Loucy (cell line): ENCODE measurements around the gene PSMD7.
"Not testable (repeated sequence)": the region's sequence is repeated elsewhere in the genome, so short reads cannot be mapped to it uniquely, and the experiment has no call there.

Experiments
- H2AFZ ChIP-seq: fragments of 200-600 bp; sonication (generic); 2 replicates; pipeline ENCODE4 v1.6.0; 2016; ENCODE audit warnings: antibody characterized with exemption, mild to moderate bottlenecking, low read length, moderate library complexity
- H3F3A ChIP-seq: fragments of 200-600 bp; 2 replicates; pipeline ENCODE4 v1.6.0; 2016; ENCODE audit warnings: antibody characterized with exemption, low read depth, mild to moderate bottlenecking
- H3K27me3 ChIP-seq: fragments of 200-600 bp; sonication (generic); 2 replicates; pipeline ENCODE4 v1.6.1; 2014; ENCODE audit warnings: low read length, mild to moderate bottlenecking; ENCODE audit not compliant: insufficient read depth, poor library complexity, severe bottlenecking
- H3K36me3 ChIP-seq: fragments of 200-600 bp; sonication (generic); 2 replicates; pipeline ENCODE4 v1.6.1; 2016; ENCODE audit warnings: low read length; ENCODE audit not compliant: insufficient read depth
- H3K4me1 ChIP-seq: fragments of 200-600 bp; sonication (generic); 2 replicates; pipeline ENCODE4 v1.5.1; 2014; ENCODE audit warnings: low read length, mild to moderate bottlenecking; ENCODE audit not compliant: insufficient read depth, poor library complexity, severe bottlenecking
- H3K4me2 ChIP-seq: fragments of 200-600 bp; sonication (generic); 2 replicates; pipeline ENCODE4 v1.6.0; 2014; ENCODE audit warnings: antibody characterized with exemption, low read length, low read depth, mild to moderate bottlenecking; ENCODE audit not compliant: poor library complexity, severe bottlenecking
- H3K4me3 ChIP-seq: fragments of 200-600 bp; sonication (generic); 2 replicates; pipeline ENCODE4 v1.5.1; 2014; ENCODE audit warnings: low read length, mild to moderate bottlenecking, mixed read lengths; ENCODE audit not compliant: poor library complexity, severe bottlenecking
- H3K79me2 ChIP-seq: fragments of 200-600 bp; sonication (generic); 2 replicates; pipeline ENCODE4 v1.6.1; 2014; ENCODE audit warnings: low read length; ENCODE audit not compliant: insufficient read depth
- H3K9ac ChIP-seq: fragments of 200-600 bp; sonication (generic); 2 replicates; pipeline ENCODE4 v1.6.0; 2014; ENCODE audit warnings: mild to moderate bottlenecking, low read depth, low read length, moderate library complexity; ENCODE audit not compliant: poor library complexity, severe bottlenecking
- H3K9me2 ChIP-seq: fragments of 200-600 bp; sonication (generic); replicated peaks from 2 replicates; pipeline ENCODE4 v1.6.1; 2016; ENCODE audit warnings: low read depth, low read length, mixed read lengths
- H3K9me3 ChIP-seq: fragments of 200-600 bp; sonication (generic); 2 replicates; pipeline ENCODE4 v1.6.1; 2014; ENCODE audit warnings: mild to moderate bottlenecking, antibody characterized with exemption, low read length, low read depth; ENCODE audit not compliant: insufficient read depth
- H4K20me1 ChIP-seq: fragments of 200-600 bp; sonication (generic); 2 replicates; pipeline ENCODE4 v1.6.0; 2014; ENCODE audit warnings: antibody characterized with exemption, low read length, mild to moderate bottlenecking; ENCODE audit not compliant: insufficient read depth, poor library complexity, severe bottlenecking
- EZH2phosphoT487 ChIP-seq: fragments of 200-600 bp; IDR thresholded peaks from 2 replicates; pipeline ENCODE4 v1.6.1; 2018; ENCODE audit warnings: antibody characterized with exemption, mild to moderate bottlenecking, moderate library complexity, borderline replicate concordance
- TF ChIP-seq, protein P1 (sequence below): fragments of 200-600 bp; sonication (generic); conservative IDR thresholded peaks from 2 replicates; pipeline ENCODE4 v1.5.1; 2014; ENCODE audit warnings: mild to moderate bottlenecking, antibody characterized with exemption, low read length

PSMD7 gene

DNA sequence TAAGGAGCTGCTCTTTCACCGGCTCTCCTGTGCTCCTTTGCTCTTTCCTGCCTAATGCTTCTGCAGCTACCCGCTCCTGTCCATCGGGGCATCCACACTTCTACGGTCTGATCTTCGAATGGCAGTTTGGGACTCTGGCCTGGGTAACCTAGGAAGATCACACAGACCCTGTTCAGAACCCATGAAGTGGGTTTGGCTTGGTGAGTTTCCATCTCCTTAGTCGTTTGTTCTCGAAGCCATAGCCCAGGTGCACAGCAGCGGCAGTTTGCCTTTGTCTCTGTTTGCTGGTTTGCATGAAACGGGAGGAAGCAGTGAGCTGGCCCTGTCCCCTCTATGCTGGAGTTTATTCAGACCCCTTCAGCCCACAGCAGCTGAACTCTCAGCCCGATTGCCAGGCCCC, 29.0 kb downstream of the PSMD7 start:
- no peak overlapping the region for H3K4me3 ChIP-seq
- no peak for TF ChIP-seq EZH2phosphoT487
- TF ChIP-seq, protein P1, sequence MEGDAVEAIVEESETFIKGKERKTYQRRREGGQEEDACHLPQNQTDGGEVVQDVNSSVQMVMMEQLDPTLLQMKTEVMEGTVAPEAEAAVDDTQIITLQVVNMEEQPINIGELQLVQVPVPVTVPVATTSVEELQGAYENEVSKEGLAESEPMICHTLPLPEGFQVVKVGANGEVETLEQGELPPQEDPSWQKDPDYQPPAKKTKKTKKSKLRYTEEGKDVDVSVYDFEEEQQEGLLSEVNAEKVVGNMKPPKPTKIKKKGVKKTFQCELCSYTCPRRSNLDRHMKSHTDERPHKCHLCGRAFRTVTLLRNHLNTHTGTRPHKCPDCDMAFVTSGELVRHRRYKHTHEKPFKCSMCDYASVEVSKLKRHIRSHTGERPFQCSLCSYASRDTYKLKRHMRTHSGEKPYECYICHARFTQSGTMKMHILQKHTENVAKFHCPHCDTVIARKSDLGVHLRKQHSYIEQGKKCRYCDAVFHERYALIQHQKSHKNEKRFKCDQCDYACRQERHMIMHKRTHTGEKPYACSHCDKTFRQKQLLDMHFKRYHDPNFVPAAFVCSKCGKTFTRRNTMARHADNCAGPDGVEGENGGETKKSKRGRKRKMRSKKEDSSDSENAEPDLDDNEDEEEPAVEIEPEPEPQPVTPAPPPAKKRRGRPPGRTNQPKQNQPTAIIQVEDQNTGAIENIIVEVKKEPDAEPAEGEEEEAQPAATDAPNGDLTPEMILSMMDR: no peak
- no peak overlapping the region for H3K9ac ChIP-seq
- no peaks in the 10 kb centered on the region for H4K20me1 ChIP-seq
- no peaks in the 10 kb centered on the region for H3K79me2 ChIP-seq
- H3K36me3 ChIP-seq: peaks cover 23% of the 10 kb centered on the region; the same call in 1 of the 2 replicates
- no peaks in the 10 kb centered on the region for H3K9me2 ChIP-seq
- no peaks in the 10 kb centered on the region for H3F3A ChIP-seq
- H3K9me3 ChIP-seq: no peaks in the 10 kb centered on the region
- no peak overlapping the region for H3K4me2 ChIP-seq
- H3K4me1 ChIP-seq: no peaks in the 10 kb centered on the region
- no peaks in the 10 kb centered on the region for H3K27me3 ChIP-seq
- H2AFZ ChIP-seq: no peak overlapping the region

DNA sequence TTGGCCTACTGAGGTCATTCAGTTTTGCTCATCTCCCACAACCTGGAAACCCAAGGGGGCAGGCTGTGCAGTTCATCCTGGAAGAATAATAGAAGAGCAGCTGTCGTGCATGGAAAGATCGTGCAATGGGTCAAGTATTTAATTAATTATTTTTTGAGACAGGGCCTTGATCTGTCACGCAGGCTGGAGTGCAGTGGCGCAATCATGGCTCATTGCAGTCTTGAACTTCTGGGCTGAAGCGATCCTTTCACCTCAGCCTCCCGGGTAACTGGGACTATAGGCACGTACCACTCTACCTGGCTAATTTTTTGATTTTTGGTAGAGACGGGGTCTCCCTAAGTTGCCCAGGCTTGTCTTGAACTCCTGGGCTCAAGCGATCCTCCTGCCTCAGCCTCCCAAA, 31.7 kb downstream of the PSMD7 start:
- not testable (repeated sequence) for H3K4me1 ChIP-seq, H3K4me2 ChIP-seq, H2AFZ ChIP-seq, H3K9me2 ChIP-seq, H3F3A ChIP-seq, H4K20me1 ChIP-seq, H3K79me2 ChIP-seq, H3K9ac ChIP-seq, H3K27me3 ChIP-seq, H3K4me3 ChIP-seq, H3K9me3 ChIP-seq
- peaks cover 35% of the 10 kb centered on the region; the same call in 1 of the 2 replicates for H3K36me3 ChIP-seq

DNA sequence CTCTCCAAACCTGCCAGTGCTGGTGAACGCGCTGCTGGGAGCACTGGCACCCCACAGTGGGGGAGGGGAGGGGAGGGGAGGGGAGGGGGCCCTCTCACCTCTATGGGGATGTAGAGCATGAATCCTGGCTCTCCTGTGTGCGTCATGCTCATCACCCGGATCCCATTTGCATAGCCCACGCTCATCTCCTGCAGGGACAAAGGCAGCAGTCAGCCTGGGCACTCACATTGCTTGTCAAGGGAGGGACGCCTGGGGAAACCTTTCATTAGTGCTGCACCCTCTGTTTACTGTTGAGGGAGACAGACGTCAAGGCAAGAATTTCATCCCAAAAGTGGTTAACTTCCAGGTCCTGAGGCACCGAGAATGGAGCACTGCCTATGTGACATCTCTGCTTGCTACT, 35.9 kb downstream of the PSMD7 start:
- H3K9ac ChIP-seq, H3K79me2 ChIP-seq, H3K27me3 ChIP-seq, H2AFZ ChIP-seq, H3K4me1 ChIP-seq, H3K4me2 ChIP-seq, H3K9me3 ChIP-seq, H3K4me3 ChIP-seq, H3K9me2 ChIP-seq, H3F3A ChIP-seq, H4K20me1 ChIP-seq: not testable (repeated sequence)
- peaks cover 23% of the 10 kb centered on the region; the same call in 1 of the 2 replicates for H3K36me3 ChIP-seq

DNA sequence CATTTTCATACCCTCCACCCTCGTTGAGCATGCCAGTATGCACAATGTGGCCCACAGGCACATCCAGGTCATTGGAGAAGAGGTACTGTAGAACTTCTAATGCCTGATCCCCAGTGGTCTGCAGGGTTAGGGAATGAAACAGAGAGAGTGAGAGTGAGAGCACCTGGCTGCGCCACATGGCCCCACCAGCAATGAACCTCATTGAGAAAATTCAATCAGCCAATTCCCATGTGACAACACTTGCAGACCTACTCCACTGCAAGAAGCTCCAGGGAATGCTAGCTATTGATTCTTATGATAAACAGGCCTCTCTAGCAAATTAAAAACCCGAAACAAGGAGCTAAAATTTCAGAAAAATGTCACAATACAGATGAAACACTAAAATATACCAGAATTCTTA, 40.9 kb downstream of the PSMD7 start:
- H3K27me3 ChIP-seq, H3K4me2 ChIP-seq, H3K79me2 ChIP-seq, H4K20me1 ChIP-seq, H3F3A ChIP-seq, H3K4me1 ChIP-seq, H3K9ac ChIP-seq, H2AFZ ChIP-seq, H3K9me2 ChIP-seq, H3K4me3 ChIP-seq, H3K9me3 ChIP-seq: not testable (repeated sequence)
- peaks cover 41% of the 10 kb centered on the region; the same call in 1 of the 2 replicates for H3K36me3 ChIP-seq

DNA sequence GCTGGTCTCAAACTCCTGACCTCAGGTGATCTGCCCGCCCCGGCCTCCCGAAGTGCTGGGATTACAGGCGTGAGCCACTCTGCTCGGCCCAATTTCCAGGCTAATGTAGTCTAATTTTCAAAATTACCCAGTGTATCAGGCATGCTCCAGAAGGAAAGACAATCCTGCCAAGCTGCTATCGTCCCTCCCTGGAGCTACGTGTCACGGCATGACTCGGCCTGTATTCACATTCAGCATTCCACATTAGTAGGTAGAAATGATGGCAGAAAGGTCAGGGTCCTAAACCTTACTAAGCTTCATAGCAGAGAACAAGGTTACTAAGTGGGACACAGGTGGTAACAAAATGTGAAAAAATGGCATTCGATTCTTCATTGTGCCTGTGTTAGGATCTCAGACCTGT, 42.6 kb downstream of the PSMD7 start:
- not testable (repeated sequence) for H3K4me3 ChIP-seq, H4K20me1 ChIP-seq, H3K9me2 ChIP-seq, H3K79me2 ChIP-seq, H3K9ac ChIP-seq, H3K4me2 ChIP-seq, H3K27me3 ChIP-seq, H3F3A ChIP-seq, H2AFZ ChIP-seq, H3K4me1 ChIP-seq, H3K9me3 ChIP-seq
- H3K36me3 ChIP-seq: peaks cover 40% of the 10 kb centered on the region; the same call in 1 of the 2 replicates

DNA sequence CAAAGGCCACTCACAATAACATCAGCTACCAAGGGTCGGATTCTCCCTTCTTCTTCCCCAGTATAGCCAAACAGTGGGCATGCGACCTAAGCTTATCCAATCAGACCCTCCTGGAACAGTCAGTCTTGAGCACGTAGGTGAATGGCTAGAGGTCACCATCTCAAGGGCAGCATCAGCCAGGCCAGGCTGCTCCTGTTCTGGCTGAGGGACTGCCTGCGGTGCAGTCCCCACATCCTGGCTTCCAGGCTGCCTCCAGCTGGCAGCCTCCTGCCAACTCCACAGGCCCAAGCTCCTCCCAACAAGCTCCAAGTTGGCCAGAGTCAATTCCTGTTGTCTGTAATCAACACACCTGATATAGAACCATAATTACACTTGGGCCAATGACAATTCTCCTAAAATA, 56.4 kb downstream of the PSMD7 start:
- H3K36me3 ChIP-seq: peaks cover 29% of the 10 kb centered on the region; the same call in 1 of the 2 replicates
- not testable (repeated sequence) for H3K9me3 ChIP-seq, H3K27me3 ChIP-seq

More for the DNA sequence above, 56.4 kb downstream of the PSMD7 start:
- not testable (repeated sequence) for H3F3A ChIP-seq, H3K9me2 ChIP-seq, H2AFZ ChIP-seq, H3K4me3 ChIP-seq, H3K79me2 ChIP-seq, H3K9ac ChIP-seq, H3K4me1 ChIP-seq, H4K20me1 ChIP-seq, H3K4me2 ChIP-seq
